K562 (cell line): ENCODE data around the gene RCOR3. TPM values are rescaled to one million over a fixed set of nuclear protein-coding genes. Genes with fewer than 3 reads are reported as not detected.

Experiments used
- BHLHE40 ChIP-seq: IDR thresholded peaks from 2 replicates; pipeline ENCODE4 v1.6.1; 2011; ENCODE audit warnings: low read length, improper control_type of control experiment
- ERF ChIP-seq: fragments of 450-650 bp; formaldehyde crosslinking; IDR thresholded peaks from 2 replicates; pipeline ENCODE4 v1.4.0; 2020; ENCODE audit warnings: mild to moderate bottlenecking, mixed read lengths
- LEF1 ChIP-seq: fragments of 450-650 bp; IDR thresholded peaks from 2 replicates; pipeline ENCODE4 v1.6.1; 2016; ENCODE audit warnings: mild to moderate bottlenecking
- PHF20 ChIP-seq: fragments of 450-650 bp; IDR thresholded peaks from 2 replicates; pipeline ENCODE4 v1.6.1; 2018; ENCODE audit not compliant: partially characterized antibody
- RHOXF2B ChIP-seq: fragments of 250-450 bp; sonication (Bioruptor Pico); conservative IDR thresholded peaks from 2 replicates; pipeline ENCODE4 v1.5.1; 2021
- SMARCE1 ChIP-seq: fragments of 450-650 bp; IDR thresholded peaks from 2 replicates; pipeline ENCODE4 v1.7.1; 2016; ENCODE audit warnings: mild to moderate bottlenecking
- TBL1XR1 ChIP-seq, 2 experiments: IDR thresholded peaks; 2 replicates each; pipeline ENCODE4 v1.6.1; 2012; ENCODE audit warnings: improper control_type of control experiment in 2 of 2, low read length in 2 of 2, mild to moderate bottlenecking in 1 of 2
- ZNF583 ChIP-seq: fragments of 250-450 bp; sonication (Bioruptor Pico); IDR thresholded peaks from 2 replicates; pipeline ENCODE4 v1.4.0; 2020
- ZNF589 ChIP-seq: fragments of 200-800 bp; sonication (Bioruptor generic); IDR thresholded peaks from 2 replicates; pipeline ENCODE4 v1.6.1; 2016; ENCODE audit warnings: low read depth, missing genetic modification characterization, missing compliant biosample characterization
- polyA plus RNA-seq, 8 experiments: library from polyadenylated mRNA; depleted of rRNA in 4 of 8; stranded (reverse) in 5 of 8; unstranded in 3 of 8; fragments of >200 nt; fragmentation: Nextera tagmentation in 2 of 8; fragmentation: Illumina TruSeq in 1 of 8; extraction: Ambion mirVana in 2 of 8; extraction: Trizol in 1 of 8; gene quantifications; 2 replicates each; pipeline versions ENCODE4 v1.2.1 to v1.2.3, GENCODE V29; 2011 to 2014; ENCODE audit warnings: inconsistent platforms in 1 of 8, missing spikeins in 1 of 8
- total RNA-seq, 7 experiments: library from RNA; depleted of rRNA in 6 of 7; stranded (reverse); fragments of >200 nt in 6 of 7; fragmentation: Illumina TruSeq in 2 of 7; extraction: Trizol in 2 of 7; gene quantifications; 2 replicates each; pipeline versions ENCODE4 v1.2.1 to v1.2.3, GENCODE V29; 2011 to 2021; ENCODE audit warnings: low replicate concordance in 1 of 7
- TF ChIP-seq, protein P1 (sequence below): fragments of 450-650 bp; formaldehyde crosslinking; IDR thresholded peaks from 2 replicates; pipeline ENCODE4 v1.4.0; 2020; ENCODE audit warnings: mild to moderate bottlenecking, moderate library complexity
- TF ChIP-seq, protein P2 (sequence below): fragments of 250-450 bp; sonication (Bioruptor Pico); IDR thresholded peaks from 2 replicates; pipeline ENCODE4 v1.8.0; 2022; ENCODE audit warnings: moderate library complexity, mild to moderate bottlenecking, inconsistent platforms
- TF ChIP-seq, protein P3 (sequence below), 2 experiments: IDR thresholded peaks; 2 replicates each; pipeline ENCODE4 v1.6.1; 2012; ENCODE audit warnings: improper control_type of control experiment in 2 of 2, low read depth in 2 of 2, low read length in 2 of 2, borderline replicate concordance in 1 of 2
- TF ChIP-seq, protein P4 (sequence below): IDR thresholded peaks from 2 replicates; pipeline ENCODE4 v1.6.1; 2016; ENCODE audit warnings: missing genetic modification characterization, missing compliant biosample characterization
- TF ChIP-seq, protein P5 (sequence below): IDR thresholded peaks from 3 replicates; pipeline ENCODE4 v1.6.1; 2011; ENCODE audit warnings: borderline replicate concordance, mild to moderate bottlenecking; ENCODE audit not compliant: insufficient read length, insufficient read depth
- TF ChIP-seq, protein P6 (sequence below): fragments of 450-650 bp; formaldehyde crosslinking; IDR thresholded peaks from 2 replicates; pipeline ENCODE4 v1.4.0; 2020; ENCODE audit warnings: mild to moderate bottlenecking, moderate library complexity

The RCOR3 gene
- total and polyA plus RNA-seq, 9 of the 15 experiments (the other 6 are each of a cell fraction or from before 2014, with no cell fraction given) = 9.7 to 42.7 (median 29.5) TPM

DNA sequence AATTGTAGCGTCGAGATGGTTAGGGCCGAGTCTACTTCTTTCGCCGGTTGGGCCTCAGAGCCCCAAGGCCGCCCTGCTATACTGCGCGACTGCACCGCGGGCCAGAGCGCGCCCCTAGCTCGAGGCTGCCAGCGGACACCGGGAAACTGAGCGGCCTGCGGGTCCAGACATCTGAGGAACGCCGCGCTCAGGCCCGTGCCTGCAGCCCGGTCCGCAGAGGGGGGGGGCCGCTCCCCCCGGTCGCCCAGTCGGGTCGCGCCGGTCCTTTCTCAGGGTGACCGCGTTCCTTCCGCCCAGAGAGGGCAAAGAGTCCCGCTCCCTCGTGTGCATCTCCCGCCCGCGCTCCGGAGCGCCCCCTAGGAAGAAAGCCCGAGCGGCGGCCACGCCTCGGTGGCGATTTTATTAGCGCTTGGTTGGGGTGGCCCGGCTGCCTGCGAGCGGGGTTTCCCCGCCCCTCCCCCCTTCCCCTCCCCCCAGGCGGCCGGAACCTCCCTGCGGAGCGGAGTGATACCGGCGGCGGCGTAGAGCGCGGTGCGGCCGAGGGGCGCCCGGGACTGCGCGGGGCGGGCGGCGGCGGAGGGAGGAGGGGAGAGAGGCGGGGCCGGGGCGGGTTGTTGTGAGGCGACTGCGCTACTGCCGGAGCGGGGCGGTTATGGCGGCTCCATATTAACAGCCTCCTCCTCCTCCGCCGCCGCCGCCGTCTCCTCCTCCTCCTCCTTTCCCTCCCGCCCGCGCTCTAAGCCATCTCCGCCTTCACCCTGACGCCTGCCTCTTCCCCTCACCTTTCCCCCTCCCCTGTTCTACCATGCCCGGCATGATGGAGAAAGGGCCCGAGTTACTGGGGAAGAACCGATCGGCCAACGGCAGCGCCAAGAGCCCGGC lies at the start of gene RCOR3 (continued):
- TF ChIP-seq TBL1XR1 (IDR thresholded peaks at IDR 0.05; ENCODE audit: low read length in 2 of 2) = peak in 1 of 2 experiments; percentile 48; a peak in 3 of 4 replicates
- 0 out of 2 replicates have a peak, but pooled peaks have one; percentile 10 for TF ChIP-seq LEF1
- TF ChIP-seq PHF20 = peak; percentile 75
- TF ChIP-seq ZNF589 (CRISPR knock-in tag) = peak; percentile 71
- TF ChIP-seq, protein P1, sequence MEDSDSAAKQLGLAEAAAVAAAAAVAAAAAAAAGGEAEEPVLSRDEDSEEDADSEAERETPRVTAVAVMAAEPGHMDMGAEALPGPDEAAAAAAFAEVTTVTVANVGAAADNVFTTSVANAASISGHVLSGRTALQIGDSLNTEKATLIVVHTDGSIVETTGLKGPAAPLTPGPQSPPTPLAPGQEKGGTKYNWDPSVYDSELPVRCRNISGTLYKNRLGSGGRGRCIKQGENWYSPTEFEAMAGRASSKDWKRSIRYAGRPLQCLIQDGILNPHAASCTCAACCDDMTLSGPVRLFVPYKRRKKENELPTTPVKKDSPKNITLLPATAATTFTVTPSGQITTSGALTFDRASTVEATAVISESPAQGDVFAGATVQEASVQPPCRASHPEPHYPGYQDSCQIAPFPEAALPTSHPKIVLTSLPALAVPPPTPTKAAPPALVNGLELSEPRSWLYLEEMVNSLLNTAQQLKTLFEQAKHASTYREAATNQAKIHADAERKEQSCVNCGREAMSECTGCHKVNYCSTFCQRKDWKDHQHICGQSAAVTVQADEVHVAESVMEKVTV (CRISPR knock-in tag) = no peak
- TF ChIP-seq, protein P2, sequence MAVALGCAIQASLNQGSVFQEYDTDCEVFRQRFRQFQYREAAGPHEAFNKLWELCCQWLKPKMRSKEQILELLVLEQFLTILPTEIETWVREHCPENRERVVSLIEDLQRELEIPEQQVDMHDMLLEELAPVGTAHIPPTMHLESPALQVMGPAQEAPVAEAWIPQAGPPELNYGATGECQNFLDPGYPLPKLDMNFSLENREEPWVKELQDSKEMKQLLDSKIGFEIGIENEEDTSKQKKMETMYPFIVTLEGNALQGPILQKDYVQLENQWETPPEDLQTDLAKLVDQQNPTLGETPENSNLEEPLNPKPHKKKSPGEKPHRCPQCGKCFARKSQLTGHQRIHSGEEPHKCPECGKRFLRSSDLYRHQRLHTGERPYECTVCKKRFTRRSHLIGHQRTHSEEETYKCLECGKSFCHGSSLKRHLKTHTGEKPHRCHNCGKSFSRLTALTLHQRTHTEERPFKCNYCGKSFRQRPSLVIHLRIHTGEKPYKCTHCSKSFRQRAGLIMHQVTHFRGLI (CRISPR knock-in tag) = no peak
- TF ChIP-seq, protein P3, sequence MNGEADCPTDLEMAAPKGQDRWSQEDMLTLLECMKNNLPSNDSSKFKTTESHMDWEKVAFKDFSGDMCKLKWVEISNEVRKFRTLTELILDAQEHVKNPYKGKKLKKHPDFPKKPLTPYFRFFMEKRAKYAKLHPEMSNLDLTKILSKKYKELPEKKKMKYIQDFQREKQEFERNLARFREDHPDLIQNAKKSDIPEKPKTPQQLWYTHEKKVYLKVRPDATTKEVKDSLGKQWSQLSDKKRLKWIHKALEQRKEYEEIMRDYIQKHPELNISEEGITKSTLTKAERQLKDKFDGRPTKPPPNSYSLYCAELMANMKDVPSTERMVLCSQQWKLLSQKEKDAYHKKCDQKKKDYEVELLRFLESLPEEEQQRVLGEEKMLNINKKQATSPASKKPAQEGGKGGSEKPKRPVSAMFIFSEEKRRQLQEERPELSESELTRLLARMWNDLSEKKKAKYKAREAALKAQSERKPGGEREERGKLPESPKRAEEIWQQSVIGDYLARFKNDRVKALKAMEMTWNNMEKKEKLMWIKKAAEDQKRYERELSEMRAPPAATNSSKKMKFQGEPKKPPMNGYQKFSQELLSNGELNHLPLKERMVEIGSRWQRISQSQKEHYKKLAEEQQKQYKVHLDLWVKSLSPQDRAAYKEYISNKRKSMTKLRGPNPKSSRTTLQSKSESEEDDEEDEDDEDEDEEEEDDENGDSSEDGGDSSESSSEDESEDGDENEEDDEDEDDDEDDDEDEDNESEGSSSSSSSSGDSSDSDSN (IDR thresholded peaks at IDR 0.05; ENCODE audit: borderline replicate concordance in 1 of 2, low read depth in 2 of 2, low read length in 2 of 2) = peak; percentile 49 to 77; a peak in 3 of 4 replicates
- peak; percentile 95 for TF ChIP-seq ERF
- TF ChIP-seq, protein P4, sequence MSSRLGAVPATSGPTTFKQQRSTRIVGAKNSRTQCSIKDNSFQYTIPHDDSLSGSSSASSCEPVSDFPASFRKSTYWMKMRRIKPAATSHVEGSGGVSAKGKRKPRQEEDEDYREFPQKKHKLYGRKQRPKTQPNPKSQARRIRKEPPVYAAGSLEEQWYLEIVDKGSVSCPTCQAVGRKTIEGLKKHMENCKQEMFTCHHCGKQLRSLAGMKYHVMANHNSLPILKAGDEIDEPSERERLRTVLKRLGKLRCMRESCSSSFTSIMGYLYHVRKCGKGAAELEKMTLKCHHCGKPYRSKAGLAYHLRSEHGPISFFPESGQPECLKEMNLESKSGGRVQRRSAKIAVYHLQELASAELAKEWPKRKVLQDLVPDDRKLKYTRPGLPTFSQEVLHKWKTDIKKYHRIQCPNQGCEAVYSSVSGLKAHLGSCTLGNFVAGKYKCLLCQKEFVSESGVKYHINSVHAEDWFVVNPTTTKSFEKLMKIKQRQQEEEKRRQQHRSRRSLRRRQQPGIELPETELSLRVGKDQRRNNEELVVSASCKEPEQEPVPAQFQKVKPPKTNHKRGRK (tag) = no peak
- TF ChIP-seq SMARCE1 = no peak
- TF ChIP-seq, protein P5, sequence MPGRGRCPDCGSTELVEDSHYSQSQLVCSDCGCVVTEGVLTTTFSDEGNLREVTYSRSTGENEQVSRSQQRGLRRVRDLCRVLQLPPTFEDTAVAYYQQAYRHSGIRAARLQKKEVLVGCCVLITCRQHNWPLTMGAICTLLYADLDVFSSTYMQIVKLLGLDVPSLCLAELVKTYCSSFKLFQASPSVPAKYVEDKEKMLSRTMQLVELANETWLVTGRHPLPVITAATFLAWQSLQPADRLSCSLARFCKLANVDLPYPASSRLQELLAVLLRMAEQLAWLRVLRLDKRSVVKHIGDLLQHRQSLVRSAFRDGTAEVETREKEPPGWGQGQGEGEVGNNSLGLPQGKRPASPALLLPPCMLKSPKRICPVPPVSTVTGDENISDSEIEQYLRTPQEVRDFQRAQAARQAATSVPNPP = no peak
- TF ChIP-seq RHOXF2B (CRISPR knock-in tag) = peak; percentile 79; the same call in 1 of the 2 replicates
- TF ChIP-seq BHLHE40 = peak; percentile 93
- TF ChIP-seq, protein P6, sequence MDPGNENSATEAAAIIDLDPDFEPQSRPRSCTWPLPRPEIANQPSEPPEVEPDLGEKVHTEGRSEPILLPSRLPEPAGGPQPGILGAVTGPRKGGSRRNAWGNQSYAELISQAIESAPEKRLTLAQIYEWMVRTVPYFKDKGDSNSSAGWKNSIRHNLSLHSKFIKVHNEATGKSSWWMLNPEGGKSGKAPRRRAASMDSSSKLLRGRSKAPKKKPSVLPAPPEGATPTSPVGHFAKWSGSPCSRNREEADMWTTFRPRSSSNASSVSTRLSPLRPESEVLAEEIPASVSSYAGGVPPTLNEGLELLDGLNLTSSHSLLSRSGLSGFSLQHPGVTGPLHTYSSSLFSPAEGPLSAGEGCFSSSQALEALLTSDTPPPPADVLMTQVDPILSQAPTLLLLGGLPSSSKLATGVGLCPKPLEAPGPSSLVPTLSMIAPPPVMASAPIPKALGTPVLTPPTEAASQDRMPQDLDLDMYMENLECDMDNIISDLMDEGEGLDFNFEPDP (CRISPR knock-in tag) = 0 out of 2 replicates have a peak, but pooled peaks have one; percentile 28
- TF ChIP-seq ZNF583 (CRISPR knock-in tag) = 0 out of 2 replicates have a peak, but pooled peaks have one; percentile 64
